Astrocyte of the cerebellum (primary cell): Measurements from ENCODE around the gene ZNF385C.

Experiments used
- DNase-seq: peaks from one replicate; pipeline ENCODE4 v3.0.0-alpha.2; 2011; ENCODE audit warnings: low read depth
- H3K4me3 ChIP-seq: 2 replicates; pipeline ENCODE4 v1.5.1; 2011; ENCODE audit warnings: mild to moderate bottlenecking, low read depth, low read length, moderate library complexity
- CTCF ChIP-seq: IDR thresholded peaks from 2 replicates; pipeline ENCODE4 v1.5.1; 2012; ENCODE audit warnings: low read length, low read depth, moderate library complexity, mild to moderate bottlenecking; ENCODE audit errors: missing control alignments
- in situ Hi-C: cut with HindIII; loops from 2 replicates; pipeline ENCODE4 v1.10.0; 2017; ENCODE audit warnings: low sequenced_read_pairs

Gene ZNF385C

GRCh38 chr17:42122371-42123303, 24.4 kb upstream of the ZNF385C start, which contains the start of gene HSPB9:
HSPB9 (plus strand) TSS chr17:42122804; CDS start chr17:42122851, 47 bp downstream.
- DNase-seq: no peak
- TF ChIP-seq CTCF: no peak
- in situ Hi-C loops: no loop called here
- no peak within 1 kb of the TSS for H3K4me3 ChIP-seq

- DNase-seq: no peak
- TF ChIP-seq CTCF: no peak
- in situ Hi-C loops: no loop called here
- peak within 1 kb of the TSS; percentile 50 for H3K4me3 ChIP-seq
These were observed 22.8 kb upstream of the ZNF385C start, which contains the start of gene KAT2A for GRCh38 chr17:42120770-42121769. KAT2A (minus strand) TSS chr17:42121367; CDS start chr17:42121304, 63 bp downstream.

GRCh38 chr17:42120161-42120769, 22.0 kb upstream of the ZNF385C start:
- peak overlapping the region; percentile 50 for H3K4me3 ChIP-seq
- DNase-seq: no peak
- TF ChIP-seq CTCF: no peak
- in situ Hi-C loops: no loop called here

- no peak for TF ChIP-seq CTCF
- no peak overlapping the region for H3K4me3 ChIP-seq
- no peak for DNase-seq
- in situ Hi-C loops: no loop called here
These were observed 21.0 kb upstream of the ZNF385C start for GRCh38 chr17:42119301-42119700.

GRCh38 chr17:42118545-42118944, 20.3 kb upstream of the ZNF385C start:
- TF ChIP-seq CTCF: peak; percentile 55
- no peak overlapping the region for H3K4me3 ChIP-seq
- in situ Hi-C loops: no loop called here
- DNase-seq: no peak

GRCh38 chr17:42118126-42118510, 19.8 kb upstream of the ZNF385C start:
- no peak for DNase-seq
- H3K4me3 ChIP-seq: no peak overlapping the region
- in situ Hi-C loops: no loop called here
- no peak for TF ChIP-seq CTCF
